Prostate gland (tissue), 2 donors: Measurements from ENCODE around the gene MLC1. TPM values are rescaled to one million over a fixed set of nuclear protein-coding genes. Genes with fewer than 3 reads are reported as not detected.

ENCODE experiments used
- DNase-seq: peaks from one replicate; pipeline ENCODE4 v3.0.0-alpha.2; 2019; ENCODE audit warnings: low spot score
- H3K27ac ChIP-seq, 2 donors: fragments of 200-600 bp; sonication (generic); 2 replicates each; pipeline ENCODE4 v1.5.1; 2017 to 2019
- H3K27me3 ChIP-seq: fragments of 200-600 bp; sonication (generic); replicated peaks from 2 replicates; pipeline ENCODE4 v1.5.1; 2019; ENCODE audit not compliant: insufficient read depth
- H3K36me3 ChIP-seq, 2 donors: fragments of 200-600 bp; sonication (generic); 1 replicate in 1 of 2; 2 replicates in 1 of 2; pipeline versions ENCODE4 v1.5.1 to v1.8.1; 2017 to 2019
- H3K4me1 ChIP-seq: fragments of 200-600 bp; sonication (generic); replicated peaks from 2 replicates; pipeline ENCODE4 v1.5.1; 2019
- H3K4me3 ChIP-seq, 2 donors: fragments of 200-600 bp; sonication (generic); 2 replicates each; pipeline ENCODE4 v1.5.1; 2017 to 2019
- H3K9me3 ChIP-seq: fragments of 200-600 bp; sonication (generic); 2 replicates; pipeline ENCODE4 v1.5.1; 2017
- CTCF ChIP-seq, 4 experiments: fragments of 200-600 bp in 2 of 4; fragments of 450-650 bp in 2 of 4; sonication (generic) in 2 of 4; IDR thresholded peaks; 1 replicate in 3 of 4; 2 replicates in 1 of 4; pipeline ENCODE4 v1.5.1; 2016 to 2019; ENCODE audit warnings: antibody characterized with exemption in 4 of 4, mild to moderate bottlenecking in 2 of 4, moderate library complexity in 2 of 4
- POLR2A ChIP-seq: fragments of 450-650 bp; IDR thresholded peaks from one replicate; pipeline ENCODE4 v1.6.1; 2016; ENCODE audit warnings: antibody characterized with exemption, mild to moderate bottlenecking
- POLR2AphosphoS5 ChIP-seq: sonication (generic); formaldehyde crosslinking; IDR thresholded peaks from one replicate; pipeline ENCODE4 v1.6.1; 2017; ENCODE audit warnings: antibody characterized with exemption
- WGBS: methylation state at CpG from one replicate; pipeline ENCODE4 v1.1.5; 2018; 5-methylcytosine and 5-hydroxymethylcytosine counted together
- intact Hi-C: fragments of 100-400 bp; cut with DNase I; formaldehyde crosslinking; loops from one replicate; pipeline ENCODE4 v1.14.2; 2022
- total RNA-seq, 2 donors: library from RNA; depleted of rRNA; stranded (reverse); fragments of >200 nt; gene quantifications; one replicate each; pipeline ENCODE4 v1.1.0, GENCODE V29; 2016

Gene MLC1
- total RNA-seq, 2 donors from 2014 or later = 0.68 to 1.1 TPM

GRCh38 chr22:50118557-50119168 lies 33.4 kb upstream of the MLC1 start:
- Histone ChIP-seq H3K4me1 (no peaks in the 10 kb centered on the region), H3K4me3 (no peak overlapping the region), H3K9me3 (no peaks in the 10 kb centered on the region), H3K27me3 (no peaks in the 10 kb centered on the region), H3K27ac (no peak overlapping the region), H3K36me3 (no peaks in the 10 kb centered on the region)
- 36% methylated on average over 10 of the region's 10 CpGs for WGBS
- TF ChIP-seq POLR2A = no peak
- TF ChIP-seq CTCF (IDR thresholded peaks at IDR 0.05) = no peak
- no peak for TF ChIP-seq POLR2AphosphoS5
- intact Hi-C loops = no loop called here
- DNase-seq = no peak

GRCh38 chr22:50118129-50118528 lies 32.9 kb upstream of the MLC1 start:
- Histone ChIP-seq H3K36me3 (no peaks in the 10 kb centered on the region), H3K4me3 (no peak overlapping the region), H3K27me3 (no peaks in the 10 kb centered on the region), H3K27ac (no peak overlapping the region), H3K4me1 (no peaks in the 10 kb centered on the region), H3K9me3 (no peaks in the 10 kb centered on the region)
- whole genome bisulfite sequencing = 81% methylated on average over 3 of the region's 3 CpGs
- intact Hi-C loops = no loop called here
- TF ChIP-seq POLR2A (no peak), POLR2AphosphoS5 (no peak), CTCF (IDR thresholded peaks at IDR 0.05) (no peak)
- no peak for DNase-seq

GRCh38 chr22:50117168-50117762 lies 32.0 kb upstream of the MLC1 start:
- Histone ChIP-seq H3K36me3 (no peaks in the 10 kb centered on the region), H3K9me3 (no peaks in the 10 kb centered on the region), H3K4me3 (no peak overlapping the region), H3K4me1 (no peaks in the 10 kb centered on the region), H3K27ac (no peak overlapping the region), H3K27me3 (no peaks in the 10 kb centered on the region)
- TF ChIP-seq CTCF (IDR thresholded peaks at IDR 0.05) (no peak), POLR2A (no peak), POLR2AphosphoS5 (no peak)
- no peak for DNase-seq
- WGBS = 93% methylated on average over 19 of the region's 19 CpGs
- intact Hi-C loops = no loop called here

- Histone ChIP-seq H3K4me3 (no peak overlapping the region), H3K4me1 (no peaks in the 10 kb centered on the region), H3K27me3 (no peaks in the 10 kb centered on the region), H3K36me3 (no peaks in the 10 kb centered on the region), H3K27ac (no peak overlapping the region), H3K9me3 (no peaks in the 10 kb centered on the region)
- no peak for TF ChIP-seq CTCF (IDR thresholded peaks at IDR 0.05)
- no peak for TF ChIP-seq POLR2A
- no peak for TF ChIP-seq POLR2AphosphoS5
- intact Hi-C loops = no loop called here
- 66% methylated on average over 10 of the region's 10 CpGs for WGBS
- DNase-seq = no peak
These were observed 30.5 kb upstream of the MLC1 start for GRCh38 chr22:50115693-50116092.
